GM12878 (cell line): ENCODE results near the gene TMCC2. TPM values are rescaled to one million over a fixed set of nuclear protein-coding genes. Genes with fewer than 3 reads are reported as not detected.

Experiments
- ATAC-seq: fragments of 200-7000 bp; cut with Tn5 transposase; 3 replicates; pipeline ENCODE4 v1.9.1; 2020; ENCODE audit warnings: mild to moderate bottlenecking, moderate library complexity
- BruUV-seq: library from RNA; stranded (reverse); fragments of 400-500 nt; replicated peaks from 2 replicates; lab custom pipeline; 2021; lab: Mats Ljungman, UMichigan
- CTCF ChIA-PET: fragments of 300-600 bp; sonication (Branson Sonifier 250); formaldehyde crosslinking; extraction: SDS; loops from one replicate; lab custom pipeline; 2021; ENCODE audit warnings: inconsistent platforms; lab: Yijun Ruan, JAX
- POLR2A ChIA-PET: fragments of 350-600 bp; formaldehyde crosslinking; extraction: SDS; loops from one replicate; lab custom pipeline; 2021; ENCODE audit warnings: inconsistent platforms; lab: Charles Lee
- RAD21 ChIA-PET: fragments of 300-600 bp; sonication (Branson Sonifier 250); formaldehyde crosslinking; loops from one replicate; lab custom pipeline; 2023; ENCODE audit warnings: antibody characterized with exemption; ENCODE audit not compliant: unreplicated experiment; lab: Charles Lee
- SMC1A ChIA-PET: fragments of 300-600 bp; sonication (Branson Sonifier 250); formaldehyde crosslinking; loops from one replicate; lab custom pipeline; 2023; ENCODE audit not compliant: unreplicated experiment, uncharacterized antibody; lab: Charles Lee
- DNase-seq: peaks from one replicate; pipeline ENCODE4 v3.0.0-alpha.2; 2011; ENCODE audit warnings: low read depth, low spot score
- FAIRE-seq: peaks from 3 replicates; lab custom pipeline; 2011; peaks lifted over from hg19 to GRCh38; lab: Jason Lieb, UNC
- H2AFZ ChIP-seq: 2 replicates; pipeline ENCODE4 v1.6.0; 2011; ENCODE audit warnings: low read depth, low read length, control low read depth; ENCODE audit not compliant: control insufficient read depth
- H3K27ac ChIP-seq: 2 replicates; pipeline ENCODE4 v1.5.1; 2011; ENCODE audit warnings: control low read depth; ENCODE audit not compliant: control insufficient read depth, insufficient read depth
- H3K27me3 ChIP-seq, 2 experiments: replicated peaks in 1 of 2; 2 replicates each; pipeline versions ENCODE4 v1.6.0 to v1.6.1; 2011; ENCODE audit warnings: low read length in 1 of 2; ENCODE audit not compliant: control insufficient read depth in 2 of 2, insufficient read depth in 2 of 2
- H3K36me3 ChIP-seq, 2 experiments: 2 replicates each; pipeline ENCODE4 v1.5.1; 2011; ENCODE audit warnings: low read length in 1 of 2; ENCODE audit not compliant: control insufficient read depth in 2 of 2, insufficient read depth in 2 of 2
- H3K4me1 ChIP-seq: 2 replicates; pipeline ENCODE4 v1.6.1; 2011; ENCODE audit warnings: mild to moderate bottlenecking, low read length, moderate library complexity, mixed read lengths; ENCODE audit not compliant: control insufficient read depth, insufficient read depth
- H3K4me2 ChIP-seq: 2 replicates; pipeline ENCODE4 v1.6.0; 2011; ENCODE audit warnings: control low read depth; ENCODE audit not compliant: control insufficient read depth, insufficient read depth
- H3K4me3 ChIP-seq: fragments of 200-600 bp; sonication (generic); 2 replicates; pipeline ENCODE4 v1.5.1; 2016
- H3K79me2 ChIP-seq: 2 replicates; pipeline ENCODE4 v1.6.0; 2011; ENCODE audit warnings: low read length; ENCODE audit not compliant: control insufficient read depth, insufficient read depth
- H3K9ac ChIP-seq: 2 replicates; pipeline ENCODE4 v1.8.0; 2011; ENCODE audit warnings: low read length, control low read depth, mixed read lengths; ENCODE audit not compliant: control insufficient read depth, insufficient read depth
- H3K9me3 ChIP-seq: replicated peaks from 3 replicates; pipeline ENCODE4 v1.5.1; 2011; ENCODE audit warnings: mild to moderate bottlenecking, low read length; ENCODE audit not compliant: control insufficient read depth, insufficient read depth
- H4K20me1 ChIP-seq: 2 replicates; pipeline ENCODE4 v1.6.0; 2011; ENCODE audit not compliant: control insufficient read depth, insufficient read depth
- CHD2 ChIP-seq: IDR thresholded peaks from 2 replicates; pipeline ENCODE4 v1.6.1; 2011; ENCODE audit warnings: low read depth, low read length, improper control_type of control experiment, borderline replicate concordance
- CREB1 ChIP-seq: IDR thresholded peaks from 2 replicates; pipeline ENCODE4 v1.6.1; 2012; ENCODE audit warnings: low read depth, mild to moderate bottlenecking, inconsistent platforms
- E2F4 ChIP-seq: IDR thresholded peaks from 2 replicates; pipeline ENCODE4 v1.6.1; 2012; ENCODE audit warnings: low read depth, low read length, improper control_type of control experiment
- HDAC6 ChIP-seq: fragments of 200-600 bp; sonication (generic); IDR thresholded peaks from one replicate; pipeline ENCODE4 v1.8.0; 2017; ENCODE audit warnings: antibody characterized with exemption; ENCODE audit not compliant: unreplicated experiment
- IKZF1 ChIP-seq: fragments of 450-650 bp; conservative IDR thresholded peaks from 2 replicates; pipeline ENCODE4 v1.6.1; 2017; ENCODE audit warnings: antibody characterized with exemption, mild to moderate bottlenecking
- MTA2 ChIP-seq: fragments of 450-650 bp; IDR thresholded peaks from 2 replicates; pipeline ENCODE4 v1.6.1; 2016; ENCODE audit warnings: low read depth, mild to moderate bottlenecking, moderate library complexity
- POLR2A ChIP-seq: IDR thresholded peaks from 2 replicates; pipeline ENCODE4 v1.6.1; 2011; ENCODE audit warnings: low read depth, mild to moderate bottlenecking, low read length
- POU2F2 ChIP-seq: IDR thresholded peaks from 3 replicates; pipeline ENCODE4 v1.6.1; 2011; ENCODE audit warnings: low read depth, mild to moderate bottlenecking, low read length, borderline replicate concordance
- RUNX3 ChIP-seq: IDR thresholded peaks from 2 replicates; pipeline ENCODE4 v1.6.1; 2012; ENCODE audit warnings: low read length, inconsistent platforms
- SPI1 ChIP-seq: IDR thresholded peaks from 2 replicates; pipeline ENCODE4 v1.6.1; 2011; ENCODE audit warnings: low read depth, mild to moderate bottlenecking, low read length, moderate library complexity, borderline replicate concordance; ENCODE audit not compliant: insufficient read depth
- TBL1XR1 ChIP-seq: IDR thresholded peaks from 2 replicates; pipeline ENCODE4 v1.6.1; 2012; ENCODE audit warnings: low read depth, low read length, improper control_type of control experiment
- TCF3 ChIP-seq: IDR thresholded peaks from 2 replicates; pipeline ENCODE4 v1.6.1; 2012; ENCODE audit warnings: low read depth, mild to moderate bottlenecking, low read length, borderline replicate concordance; ENCODE audit not compliant: insufficient read depth
- YBX1 ChIP-seq: fragments of 450-650 bp; IDR thresholded peaks from 2 replicates; pipeline ENCODE4 v1.6.1; 2016; ENCODE audit warnings: antibody characterized with exemption
- WGBS: methylation state at CpG from one replicate; pipeline ENCODE4 v1.1.6; 2016; ENCODE audit warnings: low lambda C conversion rate; ENCODE audit not compliant: insufficient replicate concordance, insufficient coverage; ENCODE audit errors: missing lambda C conversion rate; 5-methylcytosine and 5-hydroxymethylcytosine counted together
- in situ Hi-C: fragments of 300-500 bp; cut with MboI; formaldehyde crosslinking; loops from 9 replicates; pipeline ENCODE4 v1.14.3; 2018; ENCODE audit warnings: mixed read lengths
- intact Hi-C: fragments of 100-400 bp; cut with micrococcal nuclease; formaldehyde crosslinking; loops from one replicate; pipeline ENCODE4 v1.14.2; 2022; ENCODE audit not compliant: unreplicated experiment
- polyA plus RNA-seq, 11 experiments: library from polyadenylated mRNA; depleted of rRNA in 4 of 11; unstranded in 6 of 11; stranded (reverse) in 5 of 11; fragments of >200 nt; fragmentation: Nextera tagmentation in 4 of 11; fragmentation: Illumina TruSeq in 1 of 11; extraction: Ambion mirVana in 4 of 11; extraction: Trizol in 1 of 11; gene quantifications; 1 replicate in 1 of 11; 2 replicates in 10 of 11; pipeline versions ENCODE4 v1.2.1 to v1.2.3, GENCODE V29; 2011 to 2016; ENCODE audit warnings: inconsistent platforms in 2 of 11, missing spikeins in 2 of 11, low read depth in 1 of 11
- total RNA-seq, 4 experiments: library from RNA; depleted of rRNA in 3 of 4; stranded (reverse); fragments of >200 nt in 3 of 4; fragmentation: Illumina TruSeq in 1 of 4; extraction: Trizol in 1 of 4; gene quantifications; 2 replicates each; pipeline versions ENCODE4 v1.2.1 to v1.2.3, GENCODE V29; 2013 to 2021
- TF ChIP-seq, protein P1 (sequence below): fragments of 450-650 bp; IDR thresholded peaks from 2 replicates; pipeline ENCODE4 v1.6.1; 2017; ENCODE audit warnings: antibody characterized with exemption, mild to moderate bottlenecking, moderate library complexity

Gene TMCC2
- total and polyA plus RNA-seq, 10 of the 15 experiments (the other 5 are each of a cell fraction or from before 2014, with no cell fraction given), result 0.06 to 2.3 (median 0.76) TPM

DNA sequence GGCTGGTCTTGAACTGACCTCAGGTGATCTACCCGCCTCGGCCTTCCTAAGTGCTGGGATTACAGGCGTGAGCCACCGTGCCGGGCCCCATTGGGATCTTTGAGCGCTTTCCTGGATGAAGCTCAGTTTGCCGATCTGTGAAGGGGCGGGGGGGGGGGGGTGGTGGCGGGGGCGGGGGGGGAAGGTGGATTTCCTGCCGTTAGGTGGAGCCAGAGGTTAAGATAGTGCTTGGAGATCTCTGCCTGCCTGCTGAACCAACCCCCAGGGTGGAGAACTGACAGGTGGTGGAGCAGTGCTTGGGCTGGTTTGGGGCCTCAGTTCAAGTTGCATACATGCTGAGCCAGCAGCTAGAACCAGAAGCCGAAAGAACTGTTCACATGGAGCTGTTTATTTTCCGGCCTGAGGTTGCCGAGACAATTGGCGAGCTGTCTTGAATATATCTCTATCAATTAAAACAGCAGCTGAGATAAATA lies 1.7 kb downstream of the TMCC2 start (continued):
- peak; percentile 55; the same call in 1 of the 2 replicates for TF ChIP-seq TCF3
- TF ChIP-seq, all 136 proteins: peak for 6

DNA sequence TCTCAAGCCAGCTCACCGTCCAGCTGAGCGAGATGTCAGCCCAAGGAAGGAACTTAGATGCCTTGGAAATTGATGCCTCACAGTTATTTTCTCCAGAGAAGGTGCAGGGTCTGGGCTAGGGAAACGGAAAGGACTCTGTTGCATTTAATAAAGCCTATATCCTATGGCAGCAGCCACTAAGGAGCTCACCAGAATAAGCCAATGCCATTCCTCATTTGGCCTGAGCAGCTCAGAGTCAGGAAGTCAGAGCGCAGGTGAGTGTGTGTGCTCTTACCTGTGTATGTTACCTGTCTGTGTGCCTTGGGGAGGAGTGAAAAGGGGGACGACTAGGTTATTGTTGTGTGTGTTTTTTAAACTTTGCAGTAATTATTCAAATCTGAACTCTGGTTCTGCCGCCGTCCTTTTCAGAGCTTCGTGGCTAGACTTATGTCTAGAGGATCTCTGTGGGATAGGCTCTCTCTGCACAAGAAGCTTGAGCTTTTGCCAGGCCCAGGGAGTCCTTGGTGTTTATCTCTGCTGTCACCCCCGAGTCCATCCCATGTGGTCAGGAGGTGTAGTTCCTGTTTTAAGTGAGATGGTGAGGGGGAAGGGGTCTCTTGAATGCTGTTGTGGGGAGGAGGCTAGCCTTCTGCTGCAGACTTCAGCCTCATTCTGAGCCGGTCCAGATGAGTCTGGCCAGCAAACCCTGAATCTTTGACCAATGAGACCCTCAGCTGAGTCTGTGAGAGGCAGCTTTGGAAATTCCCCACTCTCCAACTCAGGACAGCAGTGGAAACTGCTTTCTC lies 2.4 kb downstream of the TMCC2 start:
- Histone ChIP-seq H3K27ac (no peak overlapping the region), H3K9me3 (no peaks in the 10 kb centered on the region)
- POLR2A ChIA-PET, result interaction anchor here (0.7 to 5.2 kb wide), 9 partner anchors 8 to 88 kb away, joined by 3 to 75 read pairs (median 5); no protein-coding TSS in a partner anchor

More for the DNA sequence above, 2.4 kb downstream of the TMCC2 start:
- ATAC-seq (peak; percentile 11), DNase-seq (no peak), FAIRE-seq (no peak)
- ChIA-PET SMC1A (interaction anchor here (0.6 to 12.1 kb wide), 30 partner anchors 11 to 294 kb away, joined by 3 to 427 read pairs (median 5); no protein-coding TSS in a partner anchor), RAD21 (interaction anchor here (0.7 to 24.5 kb wide), 30 partner anchors 9 to 423 kb away, joined by 3 to 728 read pairs (median 6); partner anchors contain the start of gene DSTYK), CTCF (interaction anchor here (0.7 to 19.1 kb wide), 34 partner anchors 9 to 428 kb away, joined by 3 to 836 read pairs (median 6); partner anchors contain the start of genes NUAK2 and RBBP5)
- peaks cover 37% of the 10 kb centered on the region for H3K4me1 ChIP-seq
- peaks cover 2 to 15% of the 10 kb centered on the region in 2 experiments; a peak in 3 of 4 replicates for H3K27me3 ChIP-seq
- TF ChIP-seq HDAC6 (no peak), E2F4 (no peak), POLR2A (no peak), SPI1 (peak; percentile 13; the same call in 1 of the 2 replicates), RUNX3 (peak; percentile 29; the same call in 1 of the 2 replicates), YBX1 (no peak), POU2F2 (no peak), IKZF1 (peak; percentile 15; the same call in 1 of the 2 replicates), MTA2 (0 out of 2 replicates have a peak, but pooled peaks have one; percentile 22), CHD2 (0 out of 2 replicates have a peak, but pooled peaks have one; percentile 16), CREB1 (no peak), TBL1XR1 (no peak)
- TF ChIP-seq, protein P1, sequence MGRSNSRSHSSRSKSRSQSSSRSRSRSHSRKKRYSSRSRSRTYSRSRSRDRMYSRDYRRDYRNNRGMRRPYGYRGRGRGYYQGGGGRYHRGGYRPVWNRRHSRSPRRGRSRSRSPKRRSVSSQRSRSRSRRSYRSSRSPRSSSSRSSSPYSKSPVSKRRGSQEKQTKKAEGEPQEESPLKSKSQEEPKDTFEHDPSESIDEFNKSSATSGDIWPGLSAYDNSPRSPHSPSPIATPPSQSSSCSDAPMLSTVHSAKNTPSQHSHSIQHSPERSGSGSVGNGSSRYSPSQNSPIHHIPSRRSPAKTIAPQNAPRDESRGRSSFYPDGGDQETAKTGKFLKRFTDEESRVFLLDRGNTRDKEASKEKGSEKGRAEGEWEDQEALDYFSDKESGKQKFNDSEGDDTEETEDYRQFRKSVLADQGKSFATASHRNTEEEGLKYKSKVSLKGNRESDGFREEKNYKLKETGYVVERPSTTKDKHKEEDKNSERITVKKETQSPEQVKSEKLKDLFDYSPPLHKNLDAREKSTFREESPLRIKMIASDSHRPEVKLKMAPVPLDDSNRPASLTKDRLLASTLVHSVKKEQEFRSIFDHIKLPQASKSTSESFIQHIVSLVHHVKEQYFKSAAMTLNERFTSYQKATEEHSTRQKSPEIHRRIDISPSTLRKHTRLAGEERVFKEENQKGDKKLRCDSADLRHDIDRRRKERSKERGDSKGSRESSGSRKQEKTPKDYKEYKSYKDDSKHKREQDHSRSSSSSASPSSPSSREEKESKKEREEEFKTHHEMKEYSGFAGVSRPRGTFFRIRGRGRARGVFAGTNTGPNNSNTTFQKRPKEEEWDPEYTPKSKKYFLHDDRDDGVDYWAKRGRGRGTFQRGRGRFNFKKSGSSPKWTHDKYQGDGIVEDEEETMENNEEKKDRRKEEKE, result no peak
- no peak overlapping the region for H3K4me3 ChIP-seq
- no TSS peak for BruUV-seq
- intact Hi-C loops (no loop called here), in situ Hi-C loops (no loop called here)
- no peaks in the 10 kb centered on the region for H3K79me2 ChIP-seq
- peak overlapping the region; percentile 20; the same call in 1 of the 2 replicates for H2AFZ ChIP-seq
- no peaks in the 10 kb centered on the region for H3K36me3 ChIP-seq
- peak overlapping the region; percentile 68 for H3K4me2 ChIP-seq
- 12% methylated on average over 10 of the region's 10 CpGs for WGBS
- no peaks in the 10 kb centered on the region for H4K20me1 ChIP-seq
- no peak overlapping the region for H3K9ac ChIP-seq
